ENCODE results near the gene SLCO2A1.

Gene SLCO2A1

DNA sequence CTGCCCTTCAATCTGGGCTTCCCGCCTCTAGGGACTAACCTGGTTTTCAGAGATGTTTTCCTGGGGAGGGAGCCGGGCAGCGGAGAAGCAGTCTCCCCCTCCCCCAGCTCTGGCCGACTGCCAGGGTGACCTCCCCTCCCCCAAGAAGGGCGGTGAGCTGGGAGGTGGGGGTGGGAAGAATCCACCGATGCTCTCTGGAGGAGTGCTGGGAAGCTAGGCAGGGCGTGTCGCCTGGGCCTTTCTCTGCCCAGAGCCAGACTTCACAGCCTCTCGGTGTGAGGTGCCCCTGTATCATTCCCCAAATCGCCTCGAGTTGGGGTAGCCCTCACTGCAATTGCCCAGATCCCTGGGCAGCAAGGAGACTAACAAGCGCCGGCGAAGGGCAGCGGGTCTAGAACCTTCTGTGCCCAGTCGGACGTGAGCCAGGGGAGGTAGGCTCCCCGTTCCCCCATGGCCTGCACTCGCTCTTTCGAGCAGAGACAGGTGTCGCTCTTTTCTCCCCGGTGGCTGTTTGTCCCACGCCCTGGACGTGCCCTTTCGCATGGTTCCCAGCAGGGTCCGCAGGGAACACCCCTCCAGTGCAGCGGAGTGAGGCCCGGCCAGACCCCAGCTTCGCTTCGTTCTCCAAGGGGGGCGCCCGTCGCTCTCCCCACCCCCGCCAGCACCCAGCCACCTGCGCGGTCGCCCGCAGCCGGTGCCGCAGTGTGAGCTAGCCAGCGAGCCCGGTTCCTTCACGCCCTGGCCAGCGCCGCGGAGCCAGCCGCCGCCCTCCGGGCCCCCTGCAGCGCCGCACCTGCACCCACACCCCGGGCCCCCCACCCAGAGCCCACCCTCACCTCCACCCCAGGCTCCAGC, 135.1 kb downstream of the SLCO2A1 start:
- DNase-seq: no peak

DNA sequence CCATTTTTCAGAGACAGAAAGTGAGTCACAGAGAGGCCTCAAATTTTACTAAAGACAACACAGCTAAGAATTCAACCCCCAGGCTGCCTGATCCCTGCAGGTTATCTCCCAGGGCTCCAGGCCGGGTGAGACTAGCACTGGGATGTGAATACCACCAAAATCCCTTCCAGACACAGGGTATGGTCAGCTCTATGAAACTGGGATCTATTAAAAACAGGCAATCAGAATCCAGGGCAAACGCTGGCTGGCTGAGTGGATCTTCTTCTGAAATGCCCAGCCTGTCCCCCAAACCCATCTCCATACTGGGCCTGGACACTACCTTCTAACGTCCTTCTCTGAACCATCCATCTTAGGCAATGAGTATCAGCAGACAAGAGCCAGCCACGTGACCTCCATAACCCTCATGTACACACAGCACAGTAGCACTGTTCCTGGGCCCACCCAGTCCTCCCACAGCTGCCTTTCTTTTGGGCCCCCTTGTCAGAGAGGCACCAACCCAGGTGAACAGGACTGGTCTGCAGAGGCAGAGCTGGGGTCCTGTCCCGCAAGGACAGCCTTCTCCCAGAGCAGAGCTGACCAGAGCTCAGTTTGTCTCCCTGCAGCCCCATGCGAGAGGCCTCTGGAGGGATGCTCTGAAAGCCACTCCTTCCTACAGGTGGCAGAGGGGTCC, 135.9 kb downstream of the SLCO2A1 start:
- no peak for DNase-seq

DNA sequence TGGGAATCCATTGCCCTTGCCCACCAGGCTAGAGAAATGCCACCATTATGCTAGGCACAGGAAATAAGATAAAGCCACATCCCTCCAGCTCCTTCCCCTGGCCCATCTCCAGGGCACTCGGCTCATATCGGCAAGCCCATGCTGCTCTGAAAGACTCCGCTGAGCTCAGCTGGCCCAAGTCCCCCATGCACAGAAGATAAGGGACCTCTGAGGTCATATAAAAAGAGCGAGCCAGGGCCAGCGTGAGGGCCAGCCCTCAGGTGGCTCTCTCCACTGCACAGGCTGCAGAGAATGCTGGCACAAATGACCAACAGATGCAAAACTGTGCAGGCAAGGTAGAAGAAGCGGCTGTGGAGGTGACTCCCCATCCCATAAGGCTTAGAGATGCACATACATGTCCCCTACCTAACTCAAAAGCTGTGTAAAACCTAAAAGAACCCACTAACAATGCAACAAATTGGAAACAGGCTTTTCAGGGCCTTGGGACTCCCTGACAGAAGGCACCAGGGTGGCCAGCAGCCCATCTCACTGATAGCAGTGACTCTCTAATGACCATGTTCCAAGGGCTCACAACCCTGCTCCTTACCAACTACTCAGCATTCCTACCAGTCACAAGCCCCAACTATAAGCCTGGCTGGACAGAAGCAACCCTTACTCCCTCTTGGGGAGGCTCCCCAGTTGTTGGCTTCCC, 137.0 kb downstream of the SLCO2A1 start:
- DNase-seq: no peak

DNA sequence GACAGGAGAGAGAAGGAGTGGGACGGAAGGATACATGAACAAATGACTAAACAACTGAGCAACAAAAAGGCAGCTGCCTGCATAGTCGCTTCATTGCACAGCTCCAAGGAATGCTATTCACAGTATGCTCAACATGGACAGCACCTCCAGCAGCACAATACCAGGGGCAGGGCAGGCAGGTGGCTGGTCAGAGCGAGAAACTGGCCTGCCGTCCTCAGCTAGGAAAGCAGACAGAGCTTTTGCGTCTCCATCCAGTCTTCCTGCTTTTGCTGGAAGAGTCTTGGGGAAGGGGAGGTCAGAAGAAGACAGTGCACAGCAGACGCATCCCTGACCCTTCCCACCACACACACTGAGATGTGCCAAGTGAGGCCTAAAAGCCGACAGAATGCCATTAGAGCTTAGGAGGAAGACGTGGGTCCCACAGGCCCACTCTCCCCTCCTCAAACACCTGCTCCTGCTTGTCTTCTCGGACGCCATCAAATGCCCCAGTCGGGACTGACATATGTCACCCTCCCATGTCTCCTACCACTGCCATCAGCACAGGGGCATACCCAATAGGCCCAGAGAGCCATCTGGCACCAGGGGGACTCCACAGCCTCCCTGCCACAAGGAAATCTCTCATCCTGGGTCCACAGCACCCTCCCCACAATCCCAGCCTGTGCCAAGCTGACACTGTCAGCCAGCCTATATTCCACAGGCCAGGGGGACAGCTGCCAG, 137.9 kb downstream of the SLCO2A1 start:
- DNase-seq: peak; percentile 42

DNA sequence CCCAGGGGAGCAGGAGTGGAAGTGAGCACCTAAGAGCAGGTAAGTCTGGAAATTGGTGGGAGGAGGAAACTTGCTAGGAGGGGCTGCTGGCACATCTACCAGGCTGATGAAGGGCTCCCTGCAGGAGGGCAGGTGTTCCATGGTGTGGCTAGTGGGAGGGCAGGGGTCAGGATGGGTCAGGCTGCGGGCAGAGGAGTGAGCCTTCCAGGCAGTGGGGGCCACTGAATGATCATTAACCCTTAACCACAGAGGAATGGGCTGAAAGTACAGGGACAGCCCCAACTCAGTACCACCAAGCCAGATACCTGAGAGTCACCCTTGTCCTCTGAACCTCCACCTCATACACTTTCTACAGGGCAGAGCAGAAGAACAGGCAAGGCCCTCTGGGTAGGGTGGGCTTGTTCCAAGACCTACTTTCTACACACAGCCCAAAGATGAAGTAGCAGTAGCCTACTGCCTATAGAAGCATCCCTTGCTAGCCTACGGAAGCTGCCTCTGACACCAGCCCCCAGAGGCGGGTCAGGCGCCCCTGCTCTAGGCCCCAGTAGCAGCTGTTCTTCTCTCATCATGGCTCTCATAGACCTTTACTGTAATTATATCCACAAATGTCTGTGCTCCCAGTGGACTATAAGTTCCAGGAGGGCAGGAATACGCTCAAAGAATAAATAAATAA, 138.6 kb downstream of the SLCO2A1 start:
- DNase-seq: no peak

DNA sequence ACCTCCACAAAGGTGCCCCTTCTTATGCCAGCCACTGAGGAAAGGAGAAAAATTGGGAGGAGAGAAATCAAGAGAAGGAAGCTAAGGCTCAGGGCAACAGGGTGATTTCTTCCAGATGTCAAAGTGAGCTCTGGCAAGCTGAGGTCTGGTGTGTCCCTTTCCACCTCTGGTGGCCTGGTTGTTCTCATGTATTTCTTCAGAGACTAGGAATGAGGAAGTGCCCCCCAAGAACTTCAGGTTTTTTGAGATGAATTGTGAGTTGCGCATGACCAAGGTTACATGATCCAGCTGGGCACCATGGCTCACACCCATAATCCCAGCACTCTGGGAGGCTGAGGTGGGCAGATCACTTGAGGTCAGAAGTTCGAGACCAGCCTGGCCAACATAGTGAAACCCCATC, 139.7 kb downstream of the SLCO2A1 start:
- no peak for DNase-seq

DNA sequence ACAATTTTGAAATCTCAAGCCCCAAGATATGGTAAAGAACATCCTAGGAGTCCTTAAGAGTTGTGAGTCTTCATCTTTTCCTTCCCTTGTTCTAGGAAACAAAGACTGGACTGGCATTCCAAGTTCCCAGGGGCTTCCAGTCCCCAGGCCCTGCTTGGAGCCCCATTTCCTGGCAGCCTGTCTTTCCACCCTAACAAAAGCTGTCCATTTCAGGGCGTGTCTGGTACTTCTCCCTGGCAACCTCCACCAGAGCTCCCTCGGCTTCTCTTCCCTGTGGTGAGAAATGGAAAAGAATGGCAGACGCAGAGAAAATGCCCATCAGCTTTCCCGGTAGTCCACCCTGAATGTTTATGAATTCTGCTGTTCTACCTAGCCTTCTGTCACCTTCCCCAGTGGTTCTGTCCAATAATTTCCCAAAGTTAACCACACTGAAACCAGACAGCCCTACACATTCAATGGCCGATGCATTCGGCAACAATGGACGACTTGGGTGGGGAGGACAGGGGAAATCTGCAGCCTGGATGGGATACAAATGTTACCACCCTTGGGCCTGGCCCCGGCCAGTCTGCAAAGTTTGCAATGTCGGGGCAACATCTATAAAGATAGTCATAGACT, 140.9 kb downstream of the SLCO2A1 start:
- DNase-seq: no peak

DNA sequence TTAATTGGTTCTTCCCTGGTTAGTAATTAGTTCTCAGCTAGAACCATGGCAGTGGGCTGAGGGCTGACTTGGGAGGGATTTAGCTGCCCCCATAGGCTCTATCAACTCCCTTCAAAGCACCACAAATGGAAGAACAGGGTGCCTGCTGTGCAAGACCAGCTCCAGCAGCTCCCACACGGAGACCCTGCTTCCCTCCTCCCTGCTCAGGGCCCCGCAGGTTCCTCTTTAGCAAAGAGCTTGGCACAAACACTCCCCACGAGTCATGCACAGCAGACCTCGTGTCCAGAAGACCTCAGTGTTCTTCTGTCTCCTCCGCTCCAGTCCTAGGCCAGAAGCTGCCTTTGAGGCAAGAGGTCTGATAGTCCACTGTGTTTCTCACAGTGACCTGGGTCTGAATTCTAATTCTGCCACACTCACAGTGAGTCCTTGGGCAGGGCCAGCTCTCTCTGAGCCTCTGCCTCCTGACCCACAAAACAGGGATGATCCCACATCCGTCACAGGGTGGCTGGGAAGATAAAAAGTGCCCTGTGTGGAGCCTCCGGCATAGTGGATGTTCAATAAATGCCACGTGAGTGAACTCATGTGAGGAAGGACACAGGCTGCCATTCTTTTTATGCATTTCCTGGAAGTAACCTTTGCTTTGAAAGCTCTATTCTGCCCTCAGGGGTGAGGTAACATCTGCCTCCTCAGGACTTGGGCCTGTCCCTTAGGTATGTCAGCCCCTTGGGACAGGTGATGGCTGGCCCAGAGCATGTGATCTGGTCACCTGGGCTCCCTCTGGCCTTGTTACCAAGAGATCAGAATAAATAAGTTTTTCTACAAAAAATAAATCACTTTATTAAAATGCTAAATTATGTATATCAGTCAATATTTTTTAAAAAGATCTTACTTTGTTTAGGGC, 141.7 kb downstream of the SLCO2A1 start:
- DNase-seq: no peak

DNA sequence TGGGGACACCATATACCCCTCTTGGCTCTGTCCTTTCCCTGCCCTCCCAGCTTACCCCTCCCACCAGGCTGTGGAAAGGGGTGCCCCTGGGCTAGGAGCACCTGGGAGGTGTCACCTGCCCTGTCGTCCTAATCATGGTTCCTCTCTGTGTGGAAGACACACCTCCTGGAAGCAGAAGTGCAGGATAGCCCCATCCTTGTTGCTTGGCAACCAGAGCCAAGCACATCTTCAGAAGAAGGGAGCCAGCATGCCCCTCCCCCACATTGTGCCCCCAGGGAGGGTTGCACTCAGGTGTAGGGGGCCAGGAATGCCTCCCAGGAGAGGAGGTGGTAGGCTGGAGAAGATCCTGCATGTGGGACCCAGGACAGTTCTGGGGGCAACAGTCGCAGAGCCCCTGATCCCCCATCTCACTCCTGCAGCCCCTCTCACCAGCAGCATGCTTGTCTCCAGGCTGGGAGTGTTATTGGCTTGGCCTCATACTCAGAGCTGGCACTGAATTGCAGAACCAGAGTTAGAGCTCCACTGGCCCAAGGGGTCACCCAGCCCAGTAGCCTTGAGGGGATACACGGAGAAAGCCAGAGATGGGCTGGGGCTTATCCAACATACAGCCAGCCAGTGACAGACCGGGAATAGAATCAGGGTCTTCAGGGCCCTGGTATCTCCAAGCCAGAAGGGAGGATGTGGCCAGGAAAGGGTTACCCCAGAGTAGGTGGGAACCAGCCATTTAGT, 142.5 kb downstream of the SLCO2A1 start:
- DNase-seq: no peak

DNA sequence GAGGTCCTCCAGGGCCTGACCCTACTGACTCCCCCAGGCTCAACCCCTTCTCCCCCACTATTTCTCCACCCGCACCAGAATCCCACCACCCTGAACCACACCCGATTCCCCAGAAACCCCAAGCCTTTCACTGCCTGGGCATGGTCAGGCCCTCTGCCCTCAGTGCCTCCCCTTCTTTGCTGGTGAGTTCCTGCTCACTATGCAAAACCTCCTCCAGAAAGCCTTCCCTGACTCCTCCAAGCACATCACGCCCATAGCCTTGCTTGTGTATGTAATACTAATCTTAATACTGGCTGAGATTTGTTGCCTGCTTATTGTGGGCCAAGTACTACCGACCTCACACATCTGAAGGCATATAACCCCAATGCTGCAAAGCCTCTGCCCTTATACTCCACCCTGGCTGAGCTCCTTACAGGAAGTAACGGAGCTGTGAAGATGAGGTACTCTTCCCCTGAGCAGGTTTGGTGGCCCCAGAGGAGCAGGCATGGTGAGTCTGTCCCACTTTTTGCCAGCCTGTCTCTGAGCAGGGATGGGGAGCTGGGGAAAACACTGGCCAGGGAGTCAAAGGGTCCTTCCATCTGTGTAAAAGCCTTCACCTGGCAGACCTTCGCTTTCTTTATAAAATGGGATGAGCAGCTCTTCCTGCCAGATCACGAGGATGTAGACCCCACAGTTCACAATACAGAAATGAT, 143.5 kb downstream of the SLCO2A1 start:
- no peak for DNase-seq

DNA sequence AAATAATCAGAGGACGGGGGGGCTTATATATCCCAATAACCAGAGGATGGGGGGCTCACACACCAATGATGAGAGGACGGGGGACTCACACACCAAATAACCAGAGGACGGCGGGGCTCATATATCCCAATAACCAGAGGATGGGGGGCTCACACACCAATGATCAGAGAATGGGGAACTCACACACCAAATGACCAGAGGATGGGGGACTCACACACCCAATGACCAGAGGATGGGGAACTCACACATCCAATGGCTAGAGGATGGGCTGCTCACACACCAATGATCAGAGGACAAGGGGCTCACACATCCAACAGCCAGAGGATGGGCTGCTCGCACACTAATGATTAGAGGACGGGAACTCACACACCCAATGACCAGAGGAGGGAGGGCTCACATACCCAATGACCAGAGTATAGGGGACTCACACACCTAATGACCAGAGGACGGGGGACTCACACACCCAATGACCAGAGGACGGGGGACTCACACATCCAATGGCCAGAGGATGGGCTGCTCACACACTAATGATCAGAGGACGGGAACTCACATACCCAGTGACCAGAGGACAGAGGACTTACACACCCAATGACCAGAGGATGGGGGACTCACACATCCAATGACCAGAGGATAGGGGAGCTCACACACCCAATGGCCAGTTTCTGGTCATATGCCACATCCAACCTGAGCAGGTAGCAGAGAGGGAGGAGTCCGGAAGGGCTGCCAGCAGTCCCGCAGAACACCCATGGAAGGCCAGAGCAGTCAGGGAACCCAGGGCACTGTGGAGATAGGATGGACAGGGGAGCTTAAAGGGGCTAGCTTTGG, 144.6 kb downstream of the SLCO2A1 start:
- DNase-seq: no peak

DNA sequence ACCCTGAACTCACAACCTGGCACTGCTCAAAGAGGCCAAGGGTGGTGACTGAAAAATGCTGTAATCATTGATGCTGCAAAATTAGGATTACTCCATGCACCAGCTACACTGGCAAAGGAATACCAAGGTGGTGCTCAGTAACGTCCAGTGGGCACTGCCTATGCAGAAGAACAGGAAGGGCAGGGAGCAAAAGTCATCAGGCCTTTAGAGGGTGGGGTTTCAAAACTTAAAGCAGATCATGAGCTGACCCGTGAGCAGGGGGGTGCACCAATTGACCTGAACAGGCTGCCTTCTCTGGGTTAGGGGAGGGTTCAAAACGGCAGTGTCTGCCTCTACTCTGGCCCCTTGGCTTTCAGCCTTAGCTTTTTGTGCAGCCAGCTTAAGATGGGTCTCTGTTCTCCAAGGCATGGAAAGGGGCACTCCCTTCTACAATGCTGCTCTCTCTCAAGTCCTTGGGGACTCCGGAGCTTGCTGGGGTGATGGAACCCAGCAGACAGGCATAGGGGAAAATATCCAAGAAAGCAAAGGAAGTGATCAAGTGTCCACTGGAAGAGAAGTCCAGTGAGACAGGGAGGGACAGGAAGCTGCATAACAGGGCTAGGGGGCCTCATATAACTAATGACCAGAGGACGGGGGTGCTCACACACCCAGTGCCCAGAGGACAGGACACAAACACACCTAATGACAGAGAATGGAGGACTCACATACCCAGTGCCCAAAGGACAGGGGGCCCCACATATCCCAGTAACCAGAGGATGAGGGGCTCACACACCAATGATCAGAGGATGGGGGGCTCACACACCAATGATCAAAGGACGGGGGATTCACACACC, 145.5 kb downstream of the SLCO2A1 start:
- no peak for DNase-seq

DNA sequence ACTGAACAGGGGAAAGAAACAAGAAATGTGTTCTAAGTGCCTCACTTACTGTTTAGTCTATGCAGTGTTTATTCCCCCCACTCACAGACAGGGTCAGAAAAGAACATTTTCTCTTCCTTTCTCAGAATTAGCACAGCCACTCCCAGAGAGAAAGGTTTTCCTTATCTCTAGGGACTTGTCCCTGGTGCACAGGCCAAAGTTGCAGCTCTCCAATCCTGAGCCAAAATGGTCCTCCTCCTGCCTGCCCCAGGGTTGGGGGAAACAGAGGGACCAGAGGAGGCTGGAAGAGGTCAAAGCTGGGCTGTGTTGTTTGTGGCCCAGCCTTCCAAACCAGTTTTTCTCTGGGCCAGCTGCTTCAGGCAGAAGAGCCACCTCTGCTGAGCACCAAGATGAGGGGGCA, 146.1 kb downstream of the SLCO2A1 start:
- DNase-seq: no peak

DNA sequence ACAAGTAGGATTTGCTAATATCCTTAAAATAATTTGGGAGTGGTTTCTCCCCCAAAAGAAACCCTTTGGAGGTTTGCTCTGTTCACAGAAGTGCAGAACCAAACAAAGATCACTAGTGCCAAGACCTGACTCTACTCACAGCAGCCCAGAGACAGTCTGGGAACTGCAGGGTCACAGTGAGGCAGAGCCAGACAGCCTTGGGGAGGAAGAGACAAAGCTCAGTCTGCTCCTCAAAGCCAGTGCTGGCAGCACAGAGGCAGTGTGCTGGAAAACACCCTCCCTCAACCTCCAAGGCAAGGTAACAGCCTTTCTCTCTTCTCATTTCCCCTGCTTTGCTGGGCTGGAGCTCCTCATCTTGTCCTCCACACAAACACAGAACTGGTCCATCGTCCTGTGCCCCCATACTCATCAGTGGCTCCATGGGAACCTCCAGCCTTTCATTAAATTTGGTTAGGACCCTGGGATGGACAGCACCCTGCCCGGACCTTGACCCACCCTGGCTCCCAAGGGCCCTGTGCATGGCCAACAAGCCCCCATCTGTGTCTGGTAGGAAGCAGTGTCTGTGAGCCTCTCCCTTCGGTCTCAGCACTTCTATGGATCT, 146.6 kb downstream of the SLCO2A1 start:
- DNase-seq: no peak

DNA sequence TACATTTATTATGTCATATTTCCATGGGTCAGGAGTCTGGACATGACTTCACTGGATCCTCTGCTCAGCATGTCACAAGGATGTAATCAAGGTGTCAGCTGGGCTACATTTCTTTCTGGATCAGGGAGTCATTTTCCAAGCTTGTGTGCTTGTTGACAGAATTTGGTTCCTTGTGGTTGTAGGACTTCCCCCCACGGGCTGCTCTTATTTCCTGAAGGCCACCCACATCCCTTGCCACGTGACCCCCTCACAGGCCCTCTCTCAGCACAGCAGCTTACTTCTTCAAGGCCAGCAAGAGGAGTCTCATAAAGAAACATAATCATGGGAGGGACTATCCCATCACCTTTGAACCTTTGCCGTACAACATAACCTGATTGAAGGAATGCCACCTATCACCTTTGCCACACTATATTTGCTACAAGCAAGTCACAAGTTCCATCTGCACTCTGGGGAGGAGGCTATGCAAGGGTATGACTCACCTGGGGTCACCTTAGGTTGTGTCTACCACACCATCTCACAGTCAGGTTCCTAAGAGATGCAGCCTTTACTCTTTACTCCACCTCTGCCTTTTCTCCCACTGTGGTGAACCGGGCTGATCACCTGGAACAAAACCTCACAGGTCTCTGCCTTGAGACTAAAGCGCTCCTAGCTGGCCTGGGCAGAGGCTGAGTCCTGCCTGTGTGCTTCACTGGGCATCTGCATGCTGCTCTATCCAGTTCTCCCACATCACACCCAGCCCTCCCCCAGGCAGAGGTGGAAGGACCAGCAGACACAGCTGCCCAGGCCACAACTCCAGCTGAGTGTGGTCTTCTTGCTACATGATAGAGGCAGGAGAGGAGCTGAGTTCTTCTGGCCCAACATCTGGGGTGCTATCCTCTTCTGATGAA, 147.5 kb downstream of the SLCO2A1 start:
- DNase-seq: no peak

DNA sequence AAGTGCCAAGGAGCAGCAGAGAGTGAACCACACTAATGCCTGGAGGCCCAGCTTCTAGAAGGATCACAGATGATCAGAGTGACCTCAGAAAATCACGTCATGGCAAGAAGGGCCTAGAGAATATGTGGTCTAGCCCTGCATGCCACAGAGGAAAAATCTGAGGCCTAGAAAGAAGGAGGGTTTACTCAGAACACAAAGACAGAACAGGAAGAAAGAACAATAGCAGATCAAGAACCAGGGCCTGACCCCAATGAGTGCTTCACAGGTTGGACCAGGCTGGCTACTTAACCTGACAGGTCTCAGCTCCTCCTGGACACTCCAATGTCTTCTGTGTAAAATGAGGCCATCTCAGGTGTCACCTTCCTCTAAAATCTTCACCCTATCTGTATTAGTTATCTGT, 148.2 kb downstream of the SLCO2A1 start:
- no peak for DNase-seq
